GM12892 (cell line): ENCODE data around the gene PEX26.

Source experiments
- POLR2A ChIP-seq: IDR thresholded peaks from 2 replicates; pipeline ENCODE4 v1.6.1; 2011; ENCODE audit warnings: low read depth, low read length, control low read depth
- POLR2AphosphoS5 ChIP-seq: IDR thresholded peaks from 2 replicates; pipeline ENCODE4 v1.6.1; 2011; ENCODE audit warnings: low read depth, low read length, control low read depth
- TAF1 ChIP-seq: IDR thresholded peaks from 2 replicates; pipeline ENCODE4 v1.6.1; 2011; ENCODE audit warnings: low read depth, mild to moderate bottlenecking, control low read depth, low read length, borderline replicate concordance

GRCh38 chr22:18029686-18030267, 48.0 kb upstream of the PEX26 start:
- TF ChIP-seq POLR2A (no peak), POLR2AphosphoS5 (no peak), TAF1 (no peak)
